ENCODE measurements around the gene GBP3.

The GBP3 gene

GRCh38 chr1:89043940-89044339 is 21.3 kb upstream of the GBP3 start:
- H3K4me2 ChIP-seq (ENCODE audit: low read depth, low read length, poor library complexity, severe bottlenecking), result no peak overlapping the region
- no peak overlapping the region for H2AFZ ChIP-seq (ENCODE audit: low read length)
- H3K4me1 ChIP-seq (ENCODE audit: insufficient read depth, low read length, poor library complexity, severe bottlenecking), result no peaks in the 10 kb centered on the region
- no peaks in the 10 kb centered on the region for H3K79me2 ChIP-seq (ENCODE audit: insufficient read depth, low read length)
- no peaks in the 10 kb centered on the region for H3F3A ChIP-seq (ENCODE audit: low read depth)
- TF ChIP-seq, protein P1, sequence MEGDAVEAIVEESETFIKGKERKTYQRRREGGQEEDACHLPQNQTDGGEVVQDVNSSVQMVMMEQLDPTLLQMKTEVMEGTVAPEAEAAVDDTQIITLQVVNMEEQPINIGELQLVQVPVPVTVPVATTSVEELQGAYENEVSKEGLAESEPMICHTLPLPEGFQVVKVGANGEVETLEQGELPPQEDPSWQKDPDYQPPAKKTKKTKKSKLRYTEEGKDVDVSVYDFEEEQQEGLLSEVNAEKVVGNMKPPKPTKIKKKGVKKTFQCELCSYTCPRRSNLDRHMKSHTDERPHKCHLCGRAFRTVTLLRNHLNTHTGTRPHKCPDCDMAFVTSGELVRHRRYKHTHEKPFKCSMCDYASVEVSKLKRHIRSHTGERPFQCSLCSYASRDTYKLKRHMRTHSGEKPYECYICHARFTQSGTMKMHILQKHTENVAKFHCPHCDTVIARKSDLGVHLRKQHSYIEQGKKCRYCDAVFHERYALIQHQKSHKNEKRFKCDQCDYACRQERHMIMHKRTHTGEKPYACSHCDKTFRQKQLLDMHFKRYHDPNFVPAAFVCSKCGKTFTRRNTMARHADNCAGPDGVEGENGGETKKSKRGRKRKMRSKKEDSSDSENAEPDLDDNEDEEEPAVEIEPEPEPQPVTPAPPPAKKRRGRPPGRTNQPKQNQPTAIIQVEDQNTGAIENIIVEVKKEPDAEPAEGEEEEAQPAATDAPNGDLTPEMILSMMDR (conservative IDR thresholded peaks at IDR 0.05; ENCODE audit: low read length), result no peak
- TF ChIP-seq EZH2phosphoT487 (IDR thresholded peaks at IDR 0.05; ENCODE audit: borderline replicate concordance), result no peak
- no peaks in the 10 kb centered on the region for H3K27me3 ChIP-seq (ENCODE audit: insufficient read depth, low read length, poor library complexity, severe bottlenecking)
- no peak overlapping the region for H3K4me3 ChIP-seq (ENCODE audit: low read length, poor library complexity, severe bottlenecking)
- H4K20me1 ChIP-seq (ENCODE audit: insufficient read depth, low read length, poor library complexity, severe bottlenecking), result no peaks in the 10 kb centered on the region
- no peaks in the 10 kb centered on the region for H3K36me3 ChIP-seq (ENCODE audit: insufficient read depth, low read length)
- H3K9ac ChIP-seq (ENCODE audit: low read depth, low read length, poor library complexity, severe bottlenecking), result no peak overlapping the region
- peaks cover 13% of the 10 kb centered on the region; the same call in 1 of the 2 replicates for H3K9me3 ChIP-seq (ENCODE audit: insufficient read depth, low read depth, low read length)
- no peaks in the 10 kb centered on the region for H3K9me2 ChIP-seq (replicated peaks; ENCODE audit: low read depth, low read length)

DNA sequence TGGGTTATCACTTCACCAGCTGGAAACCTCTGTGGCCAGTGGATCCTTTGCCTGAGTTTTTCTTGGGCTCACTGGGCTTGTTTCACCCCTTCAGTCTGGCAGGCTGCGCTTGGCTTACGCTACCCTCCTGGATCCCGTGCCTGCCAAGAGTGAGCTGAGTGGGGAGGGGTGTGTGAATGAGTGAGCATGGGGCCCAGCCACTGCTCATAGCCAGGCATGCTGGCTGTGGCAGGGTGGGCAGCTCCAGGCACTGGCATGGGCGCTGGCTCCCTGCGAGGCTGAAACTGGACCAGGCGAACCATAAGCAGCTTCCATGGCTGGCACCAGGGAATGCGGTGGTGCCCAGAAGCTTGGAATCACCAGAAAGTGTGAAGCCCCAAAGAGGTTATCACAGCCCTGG is 19.8 kb upstream of the GBP3 start:
- Histone ChIP-seq H3K4me2 (ENCODE audit: low read depth, low read length, poor library complexity, severe bottlenecking) (no peak overlapping the region), H3K9me3 (ENCODE audit: insufficient read depth, low read depth, low read length) (peaks cover 13% of the 10 kb centered on the region; the same call in 1 of the 2 replicates), H3K4me3 (ENCODE audit: low read length, poor library complexity, severe bottlenecking) (no peak overlapping the region), H2AFZ (ENCODE audit: low read length) (no peak overlapping the region), H4K20me1 (ENCODE audit: insufficient read depth, low read length, poor library complexity, severe bottlenecking) (no peaks in the 10 kb centered on the region), H3F3A (ENCODE audit: low read depth) (no peaks in the 10 kb centered on the region), H3K9me2 (replicated peaks; ENCODE audit: low read depth, low read length) (no peaks in the 10 kb centered on the region), H3K36me3 (ENCODE audit: insufficient read depth, low read length) (no peaks in the 10 kb centered on the region), H3K79me2 (ENCODE audit: insufficient read depth, low read length) (no peaks in the 10 kb centered on the region), H3K9ac (ENCODE audit: low read depth, low read length, poor library complexity, severe bottlenecking) (no peak overlapping the region), H3K4me1 (ENCODE audit: insufficient read depth, low read length, poor library complexity, severe bottlenecking) (no peaks in the 10 kb centered on the region), H3K27me3 (ENCODE audit: insufficient read depth, low read length, poor library complexity, severe bottlenecking) (no peaks in the 10 kb centered on the region)
- TF ChIP-seq EZH2phosphoT487 (IDR thresholded peaks at IDR 0.05; ENCODE audit: borderline replicate concordance), result no peak
- TF ChIP-seq, protein P1 (conservative IDR thresholded peaks at IDR 0.05; ENCODE audit: low read length), result no peak

DNA sequence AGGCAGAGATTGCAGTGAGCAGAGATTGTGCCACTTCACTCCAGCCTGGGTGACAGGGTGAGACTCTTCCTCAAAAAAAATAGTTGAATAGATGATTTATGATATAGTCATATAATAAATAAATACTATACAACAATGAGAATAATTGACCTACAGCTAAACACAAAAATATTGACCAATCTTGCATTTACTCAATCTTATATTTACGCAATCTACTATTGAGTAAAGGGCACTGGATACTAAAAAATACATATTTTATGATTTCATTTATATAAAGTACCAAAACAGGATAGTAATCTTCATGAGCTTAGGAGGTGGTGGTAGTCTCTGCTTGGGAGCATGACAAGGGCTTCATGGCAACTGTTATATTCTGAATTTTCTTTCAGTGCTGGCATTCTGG is 19.1 kb upstream of the GBP3 start:
- Histone ChIP-seq H3K9me3 (ENCODE audit: insufficient read depth, low read depth, low read length) (peaks cover 13% of the 10 kb centered on the region; the same call in 1 of the 2 replicates), H3F3A (ENCODE audit: low read depth) (no peaks in the 10 kb centered on the region), H3K27me3 (ENCODE audit: insufficient read depth, low read length, poor library complexity, severe bottlenecking) (no peaks in the 10 kb centered on the region), H3K9me2 (replicated peaks; ENCODE audit: low read depth, low read length) (no peaks in the 10 kb centered on the region), H3K4me1 (ENCODE audit: insufficient read depth, low read length, poor library complexity, severe bottlenecking) (no peaks in the 10 kb centered on the region), H3K9ac (ENCODE audit: low read depth, low read length, poor library complexity, severe bottlenecking) (no peak overlapping the region), H3K4me2 (ENCODE audit: low read depth, low read length, poor library complexity, severe bottlenecking) (no peak overlapping the region), H3K36me3 (ENCODE audit: insufficient read depth, low read length) (no peaks in the 10 kb centered on the region), H2AFZ (ENCODE audit: low read length) (no peak overlapping the region), H3K4me3 (ENCODE audit: low read length, poor library complexity, severe bottlenecking) (no peak overlapping the region), H4K20me1 (ENCODE audit: insufficient read depth, low read length, poor library complexity, severe bottlenecking) (no peaks in the 10 kb centered on the region), H3K79me2 (ENCODE audit: insufficient read depth, low read length) (no peaks in the 10 kb centered on the region)
- no peak for TF ChIP-seq EZH2phosphoT487 (IDR thresholded peaks at IDR 0.05; ENCODE audit: borderline replicate concordance)
- TF ChIP-seq, protein P1 (conservative IDR thresholded peaks at IDR 0.05; ENCODE audit: low read length), result no peak
